ENCODE data around the gene CDC42BPG.

GRCh38 chr11:64803158-64803845, 41.2 kb downstream of the CDC42BPG start, which contains the start of gene MAP4K2:
- TF ChIP-seq CTCF (IDR thresholded peaks at IDR 0.05) (no peak; the same call in 1 of the 2 replicates), POLR2AphosphoS5 (IDR thresholded peaks at IDR 0.05; ENCODE audit: low read depth, low read length) (peak; percentile 68), REST (IDR thresholded peaks at IDR 0.05; ENCODE audit: insufficient read depth in 1 of 2, low read depth in 2 of 2, low read length in 1 of 2) (no peak), SIN3A (IDR thresholded peaks at IDR 0.05; ENCODE audit: borderline replicate concordance, insufficient read depth, low read depth, low read length) (0 out of 2 replicates have a peak, but pooled peaks have one; percentile 11)
